ENCODE data around the gene HDGF. TPM values are rescaled to one million over a fixed set of nuclear protein-coding genes. Genes with fewer than 3 reads are reported as not detected.

The HDGF gene
- total and polyA plus RNA-seq, 2 experiments from 2014 or later = 153 to 192 TPM

GRCh38 chr1:156756355-156756754 is 4.9 kb upstream of the HDGF start:
- no peaks in the 10 kb centered on the region for H4K20me1 ChIP-seq (ENCODE audit: insufficient read depth, poor library complexity, severe bottlenecking)
- no peaks in the 10 kb centered on the region for H3K9me2 ChIP-seq (replicated peaks; ENCODE audit: insufficient read depth)
- no peaks in the 10 kb centered on the region for H3K36me3 ChIP-seq (replicated peaks; ENCODE audit: insufficient read depth, low read depth)
- no peak for DNase-seq (ENCODE audit: low spot score)
- H3K9me3 ChIP-seq (ENCODE audit: low read depth) = no peaks in the 10 kb centered on the region
- no peaks in the 10 kb centered on the region for H3K27me3 ChIP-seq
- TF ChIP-seq EZH2phosphoT487 (IDR thresholded peaks at IDR 0.05; ENCODE audit: low read depth, severe bottlenecking, unreplicated experiment) = no peak
- no peak for TF ChIP-seq EZH2 (IDR thresholded peaks at IDR 0.05; ENCODE audit: borderline replicate concordance)
- TF ChIP-seq CTCF (IDR thresholded peaks at IDR 0.05; ENCODE audit: poor library complexity) = no peak
- H3K4me1 ChIP-seq (ENCODE audit: insufficient read depth) = peaks cover 4% of the 10 kb centered on the region
- WGBS (ENCODE audit: low lambda C conversion rate, missing lambda C conversion rate) = 97% methylated on average over 1 of the region's 1 CpG
- peaks cover 22% of the 10 kb centered on the region for H3K79me2 ChIP-seq
- no peak overlapping the region for H3K4me3 ChIP-seq
- no peak overlapping the region for H3K4me2 ChIP-seq
- no peak overlapping the region for H3K27ac ChIP-seq
- no peak overlapping the region for H2AFZ ChIP-seq

DNA sequence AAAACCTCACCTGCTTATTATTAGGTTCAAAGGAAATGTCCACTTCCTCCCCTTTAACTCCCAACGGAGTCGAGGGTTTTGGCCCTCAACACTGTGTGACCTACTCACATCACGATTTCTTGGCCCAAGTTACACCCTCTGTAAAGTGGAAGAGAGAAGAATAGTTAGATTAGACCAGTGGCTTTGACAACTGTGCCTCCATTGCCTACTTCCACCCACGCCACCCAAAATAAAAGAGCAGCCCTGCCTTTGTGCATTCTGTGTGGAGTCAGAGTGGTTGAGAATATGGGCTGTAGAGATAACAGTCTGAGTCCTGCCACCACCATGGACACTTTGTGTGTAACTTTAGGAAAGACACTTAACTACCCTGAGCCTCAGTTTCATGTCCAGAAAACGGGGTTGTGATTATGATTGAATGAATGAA is 4.1 kb upstream of the HDGF start:
- no peaks in the 10 kb centered on the region for H4K20me1 ChIP-seq (ENCODE audit: insufficient read depth, poor library complexity, severe bottlenecking)
- no peak for TF ChIP-seq CTCF (IDR thresholded peaks at IDR 0.05; ENCODE audit: poor library complexity)
- no peak for TF ChIP-seq EZH2phosphoT487 (IDR thresholded peaks at IDR 0.05; ENCODE audit: low read depth, severe bottlenecking, unreplicated experiment)
- TF ChIP-seq EZH2 (IDR thresholded peaks at IDR 0.05; ENCODE audit: borderline replicate concordance) = no peak
- H3K9me2 ChIP-seq (replicated peaks; ENCODE audit: insufficient read depth) = no peaks in the 10 kb centered on the region
- H3K79me2 ChIP-seq = peaks cover 30% of the 10 kb centered on the region
- peaks cover 4% of the 10 kb centered on the region for H3K4me1 ChIP-seq (ENCODE audit: insufficient read depth)
- no peak overlapping the region for H3K27ac ChIP-seq
- no peak for DNase-seq (ENCODE audit: low spot score)
- no peak overlapping the region for H3K4me2 ChIP-seq
- H2AFZ ChIP-seq = no peak overlapping the region
- 79% methylated on average over 5 of the region's 5 CpGs for WGBS (ENCODE audit: low lambda C conversion rate, missing lambda C conversion rate)
- no peaks in the 10 kb centered on the region for H3K27me3 ChIP-seq
- H3K4me3 ChIP-seq = no peak overlapping the region
- no peaks in the 10 kb centered on the region for H3K36me3 ChIP-seq (replicated peaks; ENCODE audit: insufficient read depth, low read depth)
- H3K9me3 ChIP-seq (ENCODE audit: low read depth) = no peaks in the 10 kb centered on the region

GRCh38 chr1:156754219-156754618 is 2.7 kb upstream of the HDGF start:
- no peak for DNase-seq (ENCODE audit: low spot score)
- Histone ChIP-seq H3K27ac (no peak overlapping the region), H3K9me2 (replicated peaks; ENCODE audit: insufficient read depth) (no peaks in the 10 kb centered on the region), H3K36me3 (replicated peaks; ENCODE audit: insufficient read depth, low read depth) (no peaks in the 10 kb centered on the region), H3K4me2 (no peak overlapping the region), H3K79me2 (peaks cover 43% of the 10 kb centered on the region), H2AFZ (no peak overlapping the region), H4K20me1 (ENCODE audit: insufficient read depth, poor library complexity, severe bottlenecking) (no peaks in the 10 kb centered on the region), H3K9me3 (ENCODE audit: low read depth) (no peaks in the 10 kb centered on the region), H3K27me3 (no peaks in the 10 kb centered on the region), H3K4me1 (ENCODE audit: insufficient read depth) (peaks cover 11% of the 10 kb centered on the region), H3K4me3 (no peak overlapping the region)
- WGBS (ENCODE audit: low lambda C conversion rate, missing lambda C conversion rate) = 91% methylated on average over 8 of the region's 8 CpGs
- no peak for TF ChIP-seq CTCF (IDR thresholded peaks at IDR 0.05; ENCODE audit: poor library complexity)
- TF ChIP-seq EZH2 (IDR thresholded peaks at IDR 0.05; ENCODE audit: borderline replicate concordance) = no peak
- TF ChIP-seq EZH2phosphoT487 (IDR thresholded peaks at IDR 0.05; ENCODE audit: low read depth, severe bottlenecking, unreplicated experiment) = no peak

Measured in hepatocyte (in vitro differentiated cells).